ENCODE measurements around the gene BABAM2.

- TF ChIP-seq FOXK2 (IDR thresholded peaks at IDR 0.05): no peak
- TF ChIP-seq ZNF384 (IDR thresholded peaks at IDR 0.05): no peak
- TF ChIP-seq SUZ12 (IDR thresholded peaks at IDR 0.05): no peak
- no peak for TF ChIP-seq CTBP1 (IDR thresholded peaks at IDR 0.05; ENCODE audit: borderline replicate concordance)
- TF ChIP-seq PKNOX1 (IDR thresholded peaks at IDR 0.05): no peak
- no peak for TF ChIP-seq FOXM1 (IDR thresholded peaks at IDR 0.05; ENCODE audit: borderline replicate concordance)
- no peak for TF ChIP-seq HDGF (IDR thresholded peaks at IDR 0.05; ENCODE audit: borderline replicate concordance)
- TF ChIP-seq SP1 (IDR thresholded peaks at IDR 0.05): no peak
Measured at GRCh38 chr2:28058791-28059190, 168.3 kb downstream of the BABAM2 start.

Measured in HEK293T (cell line).